HG03066 (cell line): ENCODE measurements around the gene GPR183.
"Not testable (repeated sequence)": the region's sequence is repeated elsewhere in the genome, so short reads cannot be mapped to it uniquely, and the experiment has no call there.

Experiments used
- ATAC-seq: cut with Tn5 transposase; IDR thresholded peaks from one replicate; pipeline ENCODE4 v1.9.1; 2021; ENCODE audit warnings: low read depth; ENCODE audit not compliant: unreplicated experiment

GPR183 gene

DNA sequence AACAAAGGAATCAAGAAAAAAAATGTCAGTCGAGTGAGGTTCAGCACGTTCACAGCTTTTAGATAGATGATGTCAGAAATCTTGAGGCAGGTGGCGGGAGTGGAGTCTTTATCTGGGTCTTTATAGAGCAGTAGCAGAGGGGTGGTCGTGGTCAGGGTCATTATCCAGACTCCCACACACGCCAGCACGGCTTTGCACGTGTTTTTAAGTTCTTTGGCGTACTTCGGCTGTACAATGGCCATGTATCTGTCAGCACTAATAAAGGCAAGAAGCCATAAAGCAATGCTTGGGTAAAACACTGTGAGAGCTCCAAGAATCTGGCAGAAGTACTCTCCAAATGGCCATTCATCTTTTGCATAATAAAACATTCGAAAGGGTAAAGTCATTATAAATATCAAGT, 51.9 kb downstream of the GPR183 start:
- ATAC-seq: no peak

DNA sequence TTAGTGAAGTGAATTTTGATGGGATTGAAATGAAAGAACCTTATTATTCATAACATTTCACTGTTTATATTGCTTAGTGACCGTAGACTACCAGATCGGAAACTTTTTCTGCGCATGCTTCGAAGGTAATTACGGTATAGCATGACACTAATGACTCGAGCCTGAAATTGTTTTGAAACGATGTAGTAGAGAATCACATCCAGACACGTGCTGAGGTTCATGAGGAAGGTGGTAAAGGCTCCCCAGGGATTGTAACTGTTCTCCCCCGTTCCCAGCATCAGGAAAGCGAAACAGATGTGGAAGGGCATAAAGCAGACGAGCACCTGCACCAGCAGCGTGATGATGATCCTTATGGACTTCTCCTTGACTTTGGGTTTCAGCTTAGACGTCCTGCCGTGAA, 52.4 kb downstream of the GPR183 start:
- no peak for ATAC-seq

DNA sequence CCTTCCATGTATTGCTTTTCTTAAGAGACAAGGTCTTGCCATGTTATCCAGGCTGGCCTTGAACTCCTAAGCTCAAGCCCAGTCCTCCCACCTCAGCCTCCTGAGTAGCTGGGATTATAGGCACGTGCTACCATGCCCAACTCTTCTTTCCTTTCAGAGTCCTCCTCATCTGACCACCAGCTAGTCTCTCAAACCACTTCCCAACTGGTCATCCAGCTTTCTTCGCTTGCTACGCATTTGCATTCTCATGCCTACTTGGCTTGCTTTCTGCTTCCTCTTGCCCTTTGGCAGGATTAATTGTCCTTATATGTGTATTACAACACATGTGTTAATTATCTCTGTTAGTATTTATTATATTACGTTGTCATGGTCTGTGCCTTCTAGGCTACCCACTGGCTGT, 55.3 kb downstream of the GPR183 start:
- ATAC-seq: no peak

DNA sequence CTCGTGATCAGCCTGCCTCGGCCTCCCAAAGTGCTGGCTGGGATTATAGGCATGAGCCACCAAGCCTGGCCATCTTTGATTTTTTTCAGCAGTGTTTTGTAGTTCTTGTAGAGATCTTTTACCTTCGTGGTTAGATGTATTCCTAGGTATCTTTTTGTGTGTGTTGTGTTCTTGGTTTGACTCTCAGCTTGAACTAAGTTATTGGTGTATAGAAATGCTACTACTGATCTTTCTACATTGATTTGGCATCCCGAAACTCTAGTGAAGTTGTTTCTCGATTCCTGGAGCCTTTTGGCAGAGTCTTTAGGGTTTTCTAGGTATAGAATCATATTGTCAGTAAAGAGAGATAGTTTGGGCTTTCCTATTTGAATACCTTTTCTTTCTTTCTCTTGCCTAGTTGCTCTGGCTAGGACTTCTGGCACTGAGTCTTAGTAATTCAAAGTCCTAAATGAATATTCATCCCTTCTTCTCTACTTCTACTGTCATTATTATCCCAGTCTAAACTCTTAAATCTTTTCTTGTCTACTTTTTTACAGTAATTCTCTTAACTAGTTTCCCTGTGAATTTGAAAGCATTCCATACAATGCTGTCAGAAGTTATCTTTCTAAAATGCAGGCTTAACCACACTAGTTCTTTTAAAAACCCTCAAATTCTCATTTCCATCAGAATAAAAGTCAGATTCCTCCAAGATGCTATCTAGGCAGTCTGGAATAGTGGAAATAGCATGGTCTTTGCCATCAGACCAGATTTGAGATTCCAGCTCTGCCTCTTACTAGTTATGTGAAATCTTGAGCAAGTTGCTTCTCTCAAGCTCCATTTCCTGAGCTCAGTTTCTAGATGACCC, 56.0 kb downstream of the GPR183 start:
- no peak for ATAC-seq

DNA sequence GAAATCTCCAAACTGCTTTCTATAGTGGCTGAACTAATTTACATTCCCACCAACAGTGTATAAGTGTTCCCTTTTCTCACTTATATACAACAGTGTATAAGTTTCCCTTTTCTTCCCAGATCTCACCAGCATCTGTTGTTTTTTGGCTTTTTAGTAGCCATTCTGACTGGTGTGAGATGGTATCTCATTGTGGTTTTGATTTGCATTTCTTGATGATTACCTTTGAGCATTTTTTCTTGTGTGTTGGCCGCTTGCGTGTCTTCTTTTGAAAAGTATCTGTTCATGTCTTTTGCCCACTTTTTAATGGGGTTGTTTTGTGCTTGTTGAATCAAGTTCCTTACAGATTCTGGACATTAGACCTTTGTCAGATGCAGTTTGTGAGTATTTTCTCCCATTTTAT, 57.6 kb downstream of the GPR183 start:
- not testable (repeated sequence) for ATAC-seq

DNA sequence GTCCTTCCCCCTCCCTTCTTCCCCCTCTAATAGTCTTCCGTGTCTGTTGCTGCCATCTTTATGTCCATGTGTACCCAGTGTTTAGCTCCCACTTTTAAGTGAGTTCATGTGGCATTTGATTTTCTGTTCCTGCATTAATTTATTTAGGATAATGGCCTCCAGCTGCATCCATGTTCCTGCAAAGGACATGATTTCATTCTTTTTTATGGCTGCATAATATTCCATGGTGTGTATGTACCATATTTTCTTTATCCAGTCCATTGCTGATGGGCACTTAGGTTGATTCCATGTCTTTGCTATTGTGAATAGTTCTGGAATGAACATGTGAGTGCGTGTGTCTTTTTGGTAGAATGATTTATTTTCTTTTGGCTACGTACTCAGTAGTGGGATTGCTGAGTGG, 58.0 kb downstream of the GPR183 start:
- ATAC-seq: not testable (repeated sequence)

DNA sequence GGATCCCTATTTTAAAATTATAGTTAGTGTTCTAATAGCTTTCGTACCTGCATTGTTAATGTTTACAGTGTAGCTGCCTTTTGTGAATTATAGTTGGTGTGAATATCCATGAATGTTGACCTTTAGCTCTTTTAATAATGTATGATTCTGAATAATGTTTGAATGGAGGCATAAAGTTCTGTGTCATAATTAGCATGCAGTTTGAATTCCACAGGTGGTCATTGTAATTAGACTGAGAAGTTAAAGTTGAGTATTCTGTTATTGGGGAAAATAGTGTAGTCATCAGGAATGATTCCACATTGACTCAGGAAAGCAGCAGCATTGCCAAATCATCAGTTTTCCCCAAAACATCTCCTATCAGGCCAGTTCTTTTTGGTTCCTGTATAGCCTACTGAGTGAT, 61.1 kb downstream of the GPR183 start:
- ATAC-seq: no peak
